H1 (cell line): ENCODE measurements around the gene RAB30. TPM values are rescaled to one million over a fixed set of nuclear protein-coding genes. Genes with fewer than 3 reads are reported as not detected.

Source experiments
- CBX5 ChIP-seq: fragments of 300-800, 300-1000 bp; sonication (generic); IDR thresholded peaks from 2 replicates; pipeline ENCODE4 v1.7.1; 2016; ENCODE audit warnings: antibody characterized with exemption, low read length, low read depth
- KDM5A ChIP-seq: fragments of 200-600 bp; IDR thresholded peaks from 2 replicates; pipeline ENCODE4 v1.7.1; 2012; ENCODE audit warnings: mild to moderate bottlenecking, low read length, inconsistent platforms, mixed read lengths
- RFX5 ChIP-seq: IDR thresholded peaks from 2 replicates; pipeline ENCODE4 v1.6.1; 2011; ENCODE audit warnings: low read depth, low read length, improper control_type of control experiment, borderline replicate concordance
- SIRT6 ChIP-seq: IDR thresholded peaks from one replicate; pipeline ENCODE4 v1.7.1; 2012; ENCODE audit warnings: low read length, inconsistent platforms
- polyA plus RNA-seq, 7 experiments: library from polyadenylated mRNA; depleted of rRNA in 3 of 7; stranded (reverse) in 5 of 7; unstranded in 2 of 7; fragments of >200 nt in 5 of 7; fragments of 200-250 nt in 2 of 7; gene quantifications; 1 replicate in 5 of 7; 2 replicates in 1 of 7; 4 replicates in 1 of 7; pipeline versions ENCODE4 v1.2.1 to v1.2.3, GENCODE V29; 2011 to 2013; ENCODE audit warnings: missing spikeins in 2 of 7, mixed read lengths in 2 of 7
- total RNA-seq: library from RNA; stranded (reverse); fragmentation: NEBNext Ultra II Directional; extraction: Animal tissue kit (Norgen Biotek cat#: 25700); gene quantifications from 2 replicates; pipeline ENCODE4 v1.2.1, GENCODE V29; 2021

RAB30 gene
- total and polyA plus RNA-seq, 2 of the 8 experiments (the other 6 are each of a cell fraction or from before 2014, with no cell fraction given), result 1.6 to 11.7 TPM

- no peak for TF ChIP-seq KDM5A
- TF ChIP-seq CBX5, result no peak
- TF ChIP-seq SIRT6, result no peak
- no peak for TF ChIP-seq RFX5
Observed at GRCh38 chr11:83011333-83012167, 60.1 kb downstream of the RAB30 start (continued).
